GM18519 (cell line): ENCODE data around the gene LMF1.
"Not testable (repeated sequence)": the region's sequence is repeated elsewhere in the genome, so short reads cannot be mapped to it uniquely, and the experiment has no call there.

Source experiments
- ATAC-seq: cut with Tn5 transposase; IDR thresholded peaks from one replicate; pipeline ENCODE4 v1.9.1; 2021; ENCODE audit warnings: mild to moderate bottlenecking, moderate library complexity; ENCODE audit not compliant: unreplicated experiment, low FRiP score

The LMF1 gene

DNA sequence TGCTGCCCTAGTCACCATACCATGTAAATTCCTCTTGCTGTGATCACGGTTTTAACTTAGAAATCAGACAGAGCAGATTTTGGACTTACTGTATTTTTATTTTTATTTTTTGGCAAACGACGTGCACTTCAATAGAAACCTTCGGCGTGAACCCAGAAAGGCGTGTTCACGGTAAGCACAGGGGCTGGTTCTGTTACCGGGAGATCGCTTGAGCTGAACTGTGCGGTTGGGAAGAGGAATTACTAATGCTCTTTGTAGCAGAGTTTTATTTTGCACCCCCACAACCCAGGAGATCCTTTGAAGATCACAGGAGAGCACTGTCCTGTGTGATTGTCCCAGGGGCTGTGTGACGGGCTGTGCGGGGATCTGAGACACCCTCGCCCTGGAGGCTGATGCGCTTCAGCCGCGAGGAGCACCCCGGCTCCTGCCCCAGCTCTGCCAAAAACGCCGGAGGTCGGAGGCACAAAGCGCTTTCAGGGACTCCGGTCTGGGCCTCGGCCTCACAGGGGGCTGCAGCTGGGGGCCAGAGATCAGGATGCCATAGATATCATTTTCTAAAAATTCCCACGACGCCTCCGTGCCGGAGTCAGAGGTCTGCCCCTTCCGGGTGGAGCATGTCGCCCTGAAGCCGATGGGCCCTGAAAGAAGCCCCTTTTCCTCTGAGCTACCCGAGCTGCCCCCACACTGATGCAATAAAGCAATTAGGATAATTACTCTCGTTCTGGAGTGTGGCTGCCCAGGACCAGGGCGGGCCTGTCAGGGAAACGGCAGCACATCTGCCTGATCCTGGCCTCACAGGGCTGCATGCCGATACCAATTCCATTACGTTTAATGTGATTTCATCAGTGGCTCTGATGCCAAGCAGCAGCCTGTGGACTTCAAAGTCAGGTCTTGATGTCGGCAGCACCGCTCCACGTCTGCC, 71.8 kb downstream of the LMF1 start:
- ATAC-seq = no peak

DNA sequence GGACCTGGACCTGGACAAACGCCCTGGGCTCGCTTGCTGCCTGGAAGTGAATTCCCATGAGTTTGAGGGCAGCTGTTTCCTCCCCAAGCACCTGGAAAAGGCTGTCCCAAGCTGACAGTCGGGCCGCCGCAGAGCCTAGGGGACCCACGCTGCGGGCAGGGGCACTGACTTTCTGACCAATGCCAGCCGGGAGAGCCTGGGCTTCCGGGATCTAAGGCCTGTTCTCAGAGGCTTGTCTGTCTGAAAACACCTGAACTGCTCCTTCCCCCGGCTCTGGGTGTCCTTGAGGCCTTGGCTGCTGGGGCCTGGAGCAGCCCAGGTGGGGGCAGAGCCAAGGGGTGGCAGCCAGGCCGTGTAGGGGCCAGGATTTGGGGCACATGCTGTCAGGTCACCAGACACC, 72.6 kb downstream of the LMF1 start:
- no peak for ATAC-seq

DNA sequence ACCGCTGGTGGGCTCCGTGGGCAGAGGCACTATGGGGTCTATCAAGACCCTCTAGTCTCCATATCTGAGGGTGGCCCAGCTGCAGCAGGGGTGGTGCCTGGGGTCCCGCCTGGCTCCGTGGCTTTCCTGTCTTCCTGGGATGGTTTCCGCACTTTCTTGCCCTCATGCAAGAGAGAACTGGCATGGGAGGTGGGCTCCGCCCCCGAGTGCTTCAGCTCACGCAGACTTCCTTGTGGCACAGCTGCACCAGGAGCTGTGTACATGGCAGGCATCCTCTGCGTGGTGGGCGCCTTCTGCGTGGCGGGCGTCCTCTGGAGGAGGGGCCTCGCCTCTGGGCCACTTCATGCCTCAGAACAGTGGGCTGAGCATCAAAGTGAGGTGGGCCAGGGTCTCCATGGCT, 73.1 kb downstream of the LMF1 start:
- ATAC-seq = no peak

DNA sequence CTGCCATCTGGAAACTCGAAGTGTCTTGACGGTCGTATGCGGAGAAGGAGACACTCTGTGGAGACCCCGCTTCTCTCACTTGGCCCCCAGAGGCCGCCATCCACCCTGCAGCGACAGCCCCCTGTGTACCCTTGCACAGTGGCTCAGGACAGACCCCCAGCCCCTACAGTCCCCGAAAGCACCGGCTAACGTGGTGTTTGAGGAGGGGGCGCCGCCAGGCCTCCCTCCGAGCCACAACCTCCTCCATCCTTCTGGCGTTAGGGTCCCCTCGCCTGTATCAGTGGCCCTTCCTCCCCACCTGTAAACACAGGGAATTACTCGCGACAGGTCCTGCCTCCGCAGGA, 73.6 kb downstream of the LMF1 start:
- no peak for ATAC-seq

DNA sequence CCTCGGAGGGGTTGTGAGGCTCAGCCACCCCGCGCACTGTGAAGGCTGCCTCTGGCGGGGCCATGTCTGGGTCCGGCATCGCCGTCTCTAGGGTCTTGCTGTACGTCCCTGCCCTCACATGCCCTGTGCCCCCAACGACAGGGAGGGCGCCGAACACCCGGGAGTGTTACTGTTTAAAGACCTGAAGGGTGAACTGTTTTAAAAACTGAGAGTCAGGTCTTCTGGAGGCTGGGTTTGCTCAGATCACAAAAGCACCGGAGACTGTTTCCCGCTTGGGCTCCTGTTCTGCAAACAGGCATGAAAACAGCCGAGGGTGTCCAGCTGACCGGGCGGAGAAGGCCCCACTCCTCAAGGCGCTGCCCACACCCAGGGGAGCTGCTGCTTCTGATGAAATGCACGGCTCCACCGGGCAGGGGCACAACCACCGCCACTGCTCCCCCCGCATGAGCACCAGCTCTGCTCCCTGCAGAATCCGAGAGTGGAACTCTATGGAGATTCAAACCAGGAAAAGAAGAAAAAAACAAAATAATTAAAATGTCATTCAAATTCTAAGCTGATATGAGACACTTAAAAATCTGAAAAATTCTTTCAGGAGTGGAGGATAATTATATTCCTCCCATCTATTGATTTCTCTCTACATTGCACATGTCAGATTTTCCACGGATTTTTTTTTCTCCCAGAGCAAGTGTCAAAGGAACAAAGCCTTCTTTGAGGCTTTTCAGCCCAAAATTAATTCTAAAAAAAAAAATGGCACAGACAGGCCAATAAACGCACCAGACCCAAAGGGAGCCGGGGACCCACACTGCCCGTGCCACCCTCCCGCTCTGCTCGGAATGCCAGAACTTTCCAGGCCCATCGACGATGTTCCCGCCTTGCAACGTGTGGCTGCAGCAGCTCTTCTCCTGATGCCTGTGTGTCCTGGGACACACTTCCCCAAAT, 74.3 kb downstream of the LMF1 start:
- no peak for ATAC-seq

DNA sequence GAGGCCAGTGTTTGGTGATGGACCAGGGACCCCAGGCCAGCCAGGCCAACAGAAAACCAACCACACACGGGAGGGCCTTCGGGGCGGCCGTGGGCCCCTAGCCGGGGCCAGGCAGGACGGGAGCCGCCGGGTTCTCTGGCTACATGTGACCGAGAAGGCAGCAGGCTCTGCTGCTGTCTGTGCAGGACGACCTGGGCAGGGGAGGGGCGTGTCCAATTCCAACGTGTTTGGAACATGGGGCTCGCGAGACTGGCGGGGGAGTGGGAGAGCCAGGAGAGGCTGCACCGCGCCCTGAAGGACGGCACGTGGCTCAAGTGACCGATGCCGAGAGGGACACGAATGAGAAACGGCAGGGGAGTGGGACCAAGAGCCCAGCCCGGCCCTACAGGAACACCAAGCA, 75.4 kb downstream of the LMF1 start:
- ATAC-seq = no peak

DNA sequence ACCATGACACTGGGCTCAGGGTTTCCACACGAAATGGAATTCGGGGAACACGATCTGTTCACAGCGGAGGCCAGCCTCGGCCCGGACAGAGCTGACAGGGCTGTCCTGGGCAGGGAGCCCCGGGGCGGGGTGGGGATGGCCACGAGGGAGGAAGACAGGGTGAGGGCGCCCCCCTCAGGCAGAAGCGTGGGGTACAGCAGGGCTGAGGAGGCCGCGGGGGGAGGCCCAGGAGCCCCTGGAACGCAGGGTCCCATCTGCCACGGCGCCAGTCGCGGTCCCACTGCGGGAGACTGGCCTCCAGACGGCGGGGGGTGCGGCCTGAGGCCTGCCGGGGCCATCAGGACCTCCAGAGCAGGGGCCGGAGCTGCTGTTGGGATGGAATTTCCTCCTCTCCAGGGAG, 75.9 kb downstream of the LMF1 start:
- no peak for ATAC-seq

DNA sequence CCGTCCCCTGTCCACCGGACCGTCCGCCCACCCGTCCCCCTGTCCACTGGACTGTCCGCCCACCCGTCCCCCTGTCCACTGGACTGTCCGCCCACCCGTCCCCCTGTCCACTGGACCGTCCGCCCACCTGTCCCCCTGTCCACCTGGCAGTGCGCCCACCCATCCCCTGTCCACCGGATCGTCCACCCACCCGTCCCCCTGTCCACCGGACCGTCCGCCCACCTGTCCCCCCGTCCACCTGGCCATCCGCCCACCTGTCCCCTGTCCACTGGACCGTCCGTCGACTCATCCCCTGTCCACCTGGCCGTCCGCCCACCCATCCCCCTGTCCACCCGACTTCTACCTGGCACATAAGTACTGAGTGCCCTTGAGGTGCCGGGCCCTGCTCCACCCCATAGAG, 76.6 kb downstream of the LMF1 start:
- ATAC-seq = no peak

DNA sequence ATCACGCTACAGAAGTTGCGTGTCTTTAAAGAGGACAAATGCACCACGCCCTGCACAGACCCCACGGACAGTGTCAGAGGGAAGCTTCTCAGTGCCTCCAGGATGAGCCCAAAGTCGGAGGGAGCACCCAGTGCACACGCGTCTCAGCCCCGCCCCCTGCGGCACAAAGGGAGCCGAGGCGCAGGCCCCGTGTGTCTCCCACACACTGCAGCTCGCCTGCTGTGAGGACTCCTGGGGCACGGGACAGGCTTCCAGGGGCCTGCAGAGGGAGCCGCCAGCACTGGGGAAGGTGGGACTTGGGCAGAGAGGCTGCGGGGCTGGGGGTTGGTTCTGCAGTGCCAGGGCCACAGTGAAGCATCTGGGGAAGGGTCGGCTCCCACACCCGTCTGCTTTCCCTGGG, 77.4 kb downstream of the LMF1 start:
- ATAC-seq = no peak

DNA sequence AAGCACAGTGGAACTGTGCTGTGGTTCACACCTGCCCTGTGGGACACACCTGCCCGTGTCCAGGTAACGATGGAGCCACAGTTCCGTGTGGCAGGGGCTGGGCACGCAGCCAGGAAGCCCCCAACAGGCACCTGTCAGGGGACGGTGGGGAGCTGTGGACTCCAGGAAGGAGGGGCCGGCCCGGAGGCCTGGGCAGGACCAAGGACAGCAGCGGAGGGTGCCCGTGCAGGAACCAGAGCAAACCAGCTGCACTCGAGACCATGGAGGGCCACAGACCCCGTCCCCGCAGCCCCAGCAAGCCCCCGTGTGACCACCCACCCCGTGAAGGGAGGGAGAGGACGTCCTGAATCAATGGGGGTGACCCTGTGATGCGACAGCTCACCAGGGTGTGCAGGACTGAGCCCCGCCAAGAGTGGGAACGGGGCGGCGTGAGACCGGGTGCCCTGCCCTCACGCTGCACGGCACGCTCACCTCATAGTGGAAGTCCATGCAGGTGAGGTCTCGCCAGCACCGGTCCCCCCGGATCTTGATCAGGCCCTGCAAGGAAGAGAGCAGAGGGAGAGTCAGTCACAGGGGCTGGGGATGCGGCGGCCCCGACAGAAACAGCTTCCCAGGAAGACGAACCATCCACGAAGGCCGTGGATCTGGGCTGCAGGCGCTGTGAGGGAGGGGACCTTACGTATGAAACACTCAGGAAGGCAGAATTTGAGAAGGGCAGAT, 78.1 kb downstream of the LMF1 start:
- no peak for ATAC-seq

DNA sequence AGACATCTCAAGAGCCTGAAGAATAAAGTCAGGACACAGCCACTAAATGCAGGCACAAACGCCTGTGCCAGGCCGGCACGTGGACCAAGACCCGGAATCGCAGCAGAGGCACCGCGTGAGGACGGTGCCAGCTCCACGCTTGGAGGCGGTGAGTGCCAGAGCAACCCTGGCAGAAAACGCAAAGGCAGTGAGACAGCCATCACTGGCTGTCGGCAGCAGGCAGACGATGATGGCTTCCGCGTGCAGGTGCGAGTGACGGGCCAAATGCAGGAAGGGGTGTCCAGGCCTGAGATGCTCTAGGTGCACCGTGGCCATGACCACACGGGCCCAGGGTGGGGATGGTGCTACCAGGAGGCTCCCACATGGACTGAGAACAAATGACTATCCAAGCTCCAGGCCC, 78.8 kb downstream of the LMF1 start:
- no peak for ATAC-seq

DNA sequence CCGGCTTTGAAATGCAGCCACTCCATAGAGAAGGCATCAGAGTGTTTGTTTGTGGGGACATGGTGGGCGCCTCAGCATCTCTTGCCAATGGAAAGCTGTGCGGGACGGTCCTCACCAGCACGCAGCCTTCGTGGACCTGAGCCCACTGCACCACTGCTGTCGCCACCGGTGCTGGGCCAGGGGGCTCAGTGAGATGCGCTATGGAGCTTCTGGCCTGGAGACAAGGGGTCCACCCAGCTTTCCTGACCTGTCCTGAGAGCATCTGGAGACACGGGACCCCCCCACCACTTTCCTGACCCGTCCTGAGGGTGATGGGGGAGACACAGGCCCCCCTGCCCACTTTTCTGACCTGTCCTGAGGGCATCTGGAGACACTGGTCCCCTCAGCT, 79.4 kb downstream of the LMF1 start:
- no peak for ATAC-seq

DNA sequence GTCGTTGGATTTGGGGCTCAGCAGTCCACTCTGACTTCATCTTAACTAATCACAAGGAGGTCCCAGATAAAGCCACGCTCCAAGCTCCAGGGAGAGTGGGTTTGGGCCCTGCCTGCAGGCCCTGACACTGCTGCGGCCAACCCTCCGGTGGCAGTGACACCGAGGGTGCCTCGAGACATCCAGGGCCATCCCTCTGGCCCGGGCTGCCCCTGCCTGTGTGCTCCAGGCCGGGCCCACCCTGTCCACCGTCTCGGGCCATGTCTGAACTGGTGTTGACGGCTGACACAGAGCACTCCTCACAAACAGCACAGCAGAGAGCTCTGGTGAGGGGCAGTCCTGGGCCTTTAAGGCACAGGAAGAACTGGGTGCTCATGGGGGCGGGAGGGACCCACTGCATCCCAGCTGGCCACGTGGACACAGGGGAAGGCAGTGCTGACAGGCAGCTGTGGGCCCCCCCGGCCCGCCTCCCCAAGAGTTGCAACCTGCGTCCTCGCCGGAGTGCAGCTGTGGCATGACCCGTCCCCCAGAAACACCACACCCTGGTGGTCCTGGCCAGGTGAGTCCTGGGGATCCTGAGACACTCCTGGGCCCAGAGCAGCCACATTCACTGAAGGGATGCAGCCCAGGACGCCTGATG, 80.0 kb downstream of the LMF1 start:
- no peak for ATAC-seq

DNA sequence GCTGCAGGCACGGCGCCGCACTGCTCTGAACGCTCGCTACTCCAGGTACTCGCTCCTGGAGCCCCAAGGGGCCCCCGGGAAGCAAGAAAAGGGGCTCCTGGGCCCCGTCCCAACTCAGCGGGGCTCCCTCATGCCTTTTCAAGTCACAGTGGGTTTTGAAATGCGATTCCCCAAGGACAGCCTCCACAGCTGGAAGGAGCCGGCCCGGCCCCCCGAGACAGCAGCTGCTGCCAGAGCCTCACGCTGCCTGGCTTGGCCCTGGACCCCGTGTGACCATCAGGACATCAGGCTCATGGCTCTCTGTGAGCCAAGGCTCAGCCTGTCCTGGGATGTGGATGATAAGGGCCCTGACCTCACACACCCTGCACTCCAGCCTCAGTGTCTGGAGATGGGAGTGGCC, 80.6 kb downstream of the LMF1 start:
- ATAC-seq = no peak

DNA sequence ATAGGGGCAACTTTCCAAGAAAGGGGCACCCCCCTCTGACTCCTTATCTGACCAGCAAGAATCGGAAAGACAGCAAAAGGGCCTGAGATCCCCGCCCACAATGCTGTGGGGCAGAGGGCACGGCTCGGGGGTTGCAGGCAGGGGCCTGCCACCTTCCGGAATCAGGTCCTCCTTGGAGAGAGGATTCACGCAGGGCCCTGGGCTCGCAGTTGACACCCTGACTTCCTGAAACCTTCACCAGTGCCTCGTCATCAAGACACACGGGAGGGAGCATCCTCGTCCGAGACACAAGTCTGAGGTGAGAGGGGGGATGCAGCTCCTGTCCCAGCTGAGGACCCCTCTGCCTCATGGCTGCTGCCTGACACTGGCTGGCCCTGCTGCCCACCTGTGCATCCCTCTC, 81.2 kb downstream of the LMF1 start:
- ATAC-seq = no peak

DNA sequence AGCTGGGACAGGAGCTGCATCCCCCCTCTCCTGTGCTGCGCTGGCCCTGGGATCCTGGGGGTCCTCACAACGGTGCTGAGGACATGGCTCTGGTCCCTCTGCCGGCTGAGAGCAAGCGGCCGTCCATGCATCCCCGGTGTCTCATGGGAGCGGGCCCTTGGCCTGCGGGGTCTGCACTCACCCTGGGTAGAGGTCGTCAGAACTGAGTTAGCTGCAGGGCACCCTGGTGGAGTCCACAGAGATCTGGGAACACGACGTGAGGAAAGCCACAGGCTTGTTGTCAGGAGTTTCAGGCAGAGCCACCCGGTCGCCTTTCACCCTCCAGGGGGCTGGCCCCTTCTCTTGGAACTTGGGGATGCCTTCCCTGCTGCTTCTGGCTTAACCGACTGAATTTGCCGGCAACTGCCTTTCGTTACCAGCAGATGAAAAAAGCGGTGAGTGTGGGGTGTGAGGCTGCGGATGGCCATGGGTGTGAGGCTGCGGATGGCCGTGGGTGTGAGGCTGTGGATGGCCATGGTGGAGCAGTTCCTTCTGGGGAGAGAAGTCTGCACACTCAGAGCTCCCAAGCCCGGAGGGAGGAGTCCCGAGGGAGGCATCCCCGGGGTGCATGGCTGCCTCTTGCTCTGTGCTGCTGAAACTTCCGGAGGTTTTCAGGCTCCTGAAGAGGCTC, 81.7 kb downstream of the LMF1 start:
- no peak for ATAC-seq

DNA sequence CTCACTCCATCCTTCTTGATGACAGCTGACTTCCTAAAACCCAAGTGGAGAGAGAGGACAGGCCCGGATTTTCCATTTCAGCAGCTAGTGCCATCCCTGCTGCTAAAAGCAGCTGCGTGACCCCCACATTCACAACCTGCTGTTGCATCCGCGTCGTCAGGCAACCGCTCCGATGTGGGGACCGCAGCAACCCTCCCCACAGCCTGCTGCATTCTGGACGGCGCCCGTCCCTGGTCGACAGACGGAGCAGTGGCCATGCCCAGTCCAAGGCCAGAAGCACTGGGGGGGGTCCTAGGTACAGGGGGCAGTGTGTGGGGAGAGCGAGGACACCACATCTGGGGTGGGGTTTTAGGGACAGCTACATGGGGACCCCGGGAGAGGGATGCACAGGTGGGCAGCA, 82.3 kb downstream of the LMF1 start:
- ATAC-seq = not testable (repeated sequence)

DNA sequence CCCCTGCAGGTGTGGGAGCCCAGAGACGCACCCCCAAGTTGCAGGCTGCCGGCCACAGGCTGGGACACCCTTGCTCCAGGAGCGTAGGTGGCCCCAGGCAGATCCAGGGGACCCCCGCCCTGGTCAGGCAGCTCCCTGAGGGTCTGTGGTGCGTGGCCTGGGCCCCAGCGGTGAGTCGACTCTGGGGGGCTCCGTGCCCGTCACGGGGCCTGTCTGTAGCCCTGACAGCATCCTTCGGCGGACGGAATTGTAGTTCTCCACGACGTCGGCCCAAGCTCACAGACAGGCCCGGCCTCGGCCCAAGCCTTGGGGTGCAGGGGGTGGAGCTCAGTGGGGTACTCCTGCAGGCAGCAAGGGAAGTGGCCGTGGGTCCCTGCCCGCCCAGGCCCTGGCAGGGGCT, 82.9 kb downstream of the LMF1 start:
- no peak for ATAC-seq

DNA sequence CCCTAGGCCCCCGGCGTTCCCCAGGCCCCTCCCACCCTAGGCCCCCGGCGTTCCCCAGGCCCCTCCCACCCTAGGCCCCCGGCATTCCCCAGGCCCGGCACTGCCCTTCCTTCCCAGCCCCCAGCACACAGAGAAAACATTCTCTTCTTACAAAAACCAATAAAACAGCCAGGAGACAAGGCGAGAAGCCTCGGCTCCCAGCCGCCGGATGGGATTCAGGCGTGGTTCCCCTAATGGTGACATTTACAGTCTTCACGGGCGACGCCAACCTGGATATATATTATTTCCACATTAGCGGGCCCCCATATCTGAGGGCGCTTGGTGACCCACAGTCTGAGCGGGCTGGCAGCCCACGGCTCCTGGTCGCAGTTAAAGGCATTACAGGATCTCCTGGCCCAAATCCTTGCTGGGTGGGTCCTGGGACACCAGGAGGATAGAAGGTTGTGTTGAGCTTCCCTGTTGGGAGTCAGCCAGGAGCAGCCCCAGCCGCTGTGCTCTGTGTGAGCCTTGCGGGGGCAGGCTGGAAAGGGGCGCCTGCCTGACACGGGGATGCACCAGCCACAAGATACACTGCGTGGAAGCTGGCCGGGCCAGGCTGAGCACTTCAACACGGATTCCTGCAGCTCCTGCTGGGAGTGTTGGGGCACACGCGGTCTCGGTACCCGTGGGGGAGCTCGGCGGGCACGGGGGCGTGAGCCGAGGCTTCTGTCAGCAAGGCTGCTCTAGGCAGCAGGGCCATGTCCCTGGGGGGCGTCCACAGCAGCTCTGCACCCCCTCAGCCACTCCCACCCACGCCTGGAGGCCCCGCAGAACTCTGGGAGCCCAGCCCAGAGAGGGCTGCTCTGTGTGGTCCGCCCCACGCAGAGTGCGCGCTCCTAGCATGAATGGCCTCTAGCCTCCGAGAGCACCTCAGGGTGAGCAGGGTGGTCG, 83.7 kb downstream of the LMF1 start:
- ATAC-seq = no peak
